ENCODE data around the gene SAMD5.
A peak's percentile ranks its signal among the peaks of the same experiment; 100 is the strongest.

SAMD5 gene

GRCh38 chr6:147508042-147508865 is at the start of gene SAMD5:
Gene SAMD5, plus strand, starts transcription at chr6:147508690. Its CDS starts 239 bp downstream, at chr6:147508929.
- Mint-ChIP-seq H3K4me1 (ENCODE audit: low read depth) (peaks cover 8% of the 10 kb centered on the region), H3K27ac (no peak within 1 kb of the TSS), H3K36me3 (ENCODE audit: low read depth) (no peaks in the 10 kb centered on the region), H3K4me3 (peak within 1 kb of the TSS; percentile 71), H3K27me3 (ENCODE audit: low read depth) (peaks cover 38% of the 10 kb centered on the region), H3K9me3 (no peaks in the 10 kb centered on the region)

GRCh38 chr6:147459780-147460179 is 48.7 kb upstream of the SAMD5 start:
- H3K27ac Mint-ChIP-seq: no peak overlapping the region
- peaks cover 3% of the 10 kb centered on the region for H3K27me3 Mint-ChIP-seq (ENCODE audit: low read depth)
- H3K4me1 Mint-ChIP-seq (ENCODE audit: low read depth): no peaks in the 10 kb centered on the region
- no peaks in the 10 kb centered on the region for H3K36me3 Mint-ChIP-seq (ENCODE audit: low read depth)
- H3K4me3 Mint-ChIP-seq: no peak overlapping the region
- H3K9me3 Mint-ChIP-seq: no peaks in the 10 kb centered on the region

GRCh38 chr6:147463651-147464050 is 44.8 kb upstream of the SAMD5 start:
- H3K4me1 Mint-ChIP-seq (ENCODE audit: low read depth): no peaks in the 10 kb centered on the region
- H3K9me3 Mint-ChIP-seq: no peaks in the 10 kb centered on the region
- H3K27me3 Mint-ChIP-seq (ENCODE audit: low read depth): peaks cover 7% of the 10 kb centered on the region
- H3K27ac Mint-ChIP-seq: no peak overlapping the region
- H3K36me3 Mint-ChIP-seq (ENCODE audit: low read depth): no peaks in the 10 kb centered on the region
- no peak overlapping the region for H3K4me3 Mint-ChIP-seq

- peaks cover 7% of the 10 kb centered on the region for H3K27me3 Mint-ChIP-seq (ENCODE audit: low read depth)
- no peak overlapping the region for H3K4me3 Mint-ChIP-seq
- no peak overlapping the region for H3K27ac Mint-ChIP-seq
- H3K9me3 Mint-ChIP-seq: no peaks in the 10 kb centered on the region
- H3K36me3 Mint-ChIP-seq (ENCODE audit: low read depth): no peaks in the 10 kb centered on the region
- no peaks in the 10 kb centered on the region for H3K4me1 Mint-ChIP-seq (ENCODE audit: low read depth)
These were observed 41.1 kb upstream of the SAMD5 start for GRCh38 chr6:147467428-147467827.

GRCh38 chr6:147467886-147468285 is 40.6 kb upstream of the SAMD5 start:
- Mint-ChIP-seq H3K4me1 (ENCODE audit: low read depth) (no peaks in the 10 kb centered on the region), H3K27me3 (ENCODE audit: low read depth) (peaks cover 7% of the 10 kb centered on the region), H3K36me3 (ENCODE audit: low read depth) (no peaks in the 10 kb centered on the region), H3K27ac (no peak overlapping the region), H3K4me3 (no peak overlapping the region), H3K9me3 (no peaks in the 10 kb centered on the region)

- H3K4me3 Mint-ChIP-seq: no peak overlapping the region
- peaks cover 7% of the 10 kb centered on the region for H3K27me3 Mint-ChIP-seq (ENCODE audit: low read depth)
- H3K4me1 Mint-ChIP-seq (ENCODE audit: low read depth): no peaks in the 10 kb centered on the region
- H3K27ac Mint-ChIP-seq: no peak overlapping the region
- no peaks in the 10 kb centered on the region for H3K36me3 Mint-ChIP-seq (ENCODE audit: low read depth)
- H3K9me3 Mint-ChIP-seq: no peaks in the 10 kb centered on the region
These were observed 39.9 kb upstream of the SAMD5 start for GRCh38 chr6:147468634-147469033.

- Mint-ChIP-seq H3K27ac (no peak overlapping the region), H3K4me1 (ENCODE audit: low read depth) (no peaks in the 10 kb centered on the region), H3K27me3 (ENCODE audit: low read depth) (no peaks in the 10 kb centered on the region), H3K4me3 (no peak overlapping the region), H3K9me3 (no peaks in the 10 kb centered on the region), H3K36me3 (ENCODE audit: low read depth) (no peaks in the 10 kb centered on the region)
These were observed 28.6 kb upstream of the SAMD5 start for GRCh38 chr6:147479857-147480256.

GRCh38 chr6:147486683-147487082 is 21.8 kb upstream of the SAMD5 start:
- H3K36me3 Mint-ChIP-seq (ENCODE audit: low read depth): no peaks in the 10 kb centered on the region
- H3K9me3 Mint-ChIP-seq: no peaks in the 10 kb centered on the region
- H3K27ac Mint-ChIP-seq: no peak overlapping the region
- no peaks in the 10 kb centered on the region for H3K4me1 Mint-ChIP-seq (ENCODE audit: low read depth)
- H3K4me3 Mint-ChIP-seq: no peak overlapping the region
- no peaks in the 10 kb centered on the region for H3K27me3 Mint-ChIP-seq (ENCODE audit: low read depth)

- Mint-ChIP-seq H3K27me3 (ENCODE audit: low read depth) (peaks cover 7% of the 10 kb centered on the region), H3K4me3 (no peak overlapping the region), H3K4me1 (ENCODE audit: low read depth) (no peaks in the 10 kb centered on the region), H3K9me3 (no peaks in the 10 kb centered on the region), H3K27ac (no peak overlapping the region), H3K36me3 (ENCODE audit: low read depth) (no peaks in the 10 kb centered on the region)
These were observed 11.0 kb upstream of the SAMD5 start for GRCh38 chr6:147497472-147497871.

- Mint-ChIP-seq H3K27me3 (ENCODE audit: low read depth) (peaks cover 43% of the 10 kb centered on the region), H3K4me1 (ENCODE audit: low read depth) (peaks cover 3% of the 10 kb centered on the region), H3K9me3 (no peaks in the 10 kb centered on the region), H3K36me3 (ENCODE audit: low read depth) (no peaks in the 10 kb centered on the region), H3K27ac (no peak overlapping the region), H3K4me3 (no peak overlapping the region)
These were observed 4.9 kb upstream of the SAMD5 start for GRCh38 chr6:147503587-147503986.

- Mint-ChIP-seq H3K4me1 (ENCODE audit: low read depth) (peaks cover 8% of the 10 kb centered on the region), H3K27me3 (ENCODE audit: low read depth) (peaks cover 45% of the 10 kb centered on the region), H3K9me3 (no peaks in the 10 kb centered on the region), H3K36me3 (ENCODE audit: low read depth) (no peaks in the 10 kb centered on the region), H3K4me3 (no peak overlapping the region), H3K27ac (no peak overlapping the region)
These were observed 3.6 kb upstream of the SAMD5 start for GRCh38 chr6:147504848-147505247.

GRCh38 chr6:147506704-147507114 is 1.8 kb upstream of the SAMD5 start:
- no peaks in the 10 kb centered on the region for H3K36me3 Mint-ChIP-seq (ENCODE audit: low read depth)
- no peaks in the 10 kb centered on the region for H3K9me3 Mint-ChIP-seq
- peaks cover 41% of the 10 kb centered on the region for H3K27me3 Mint-ChIP-seq (ENCODE audit: low read depth)
- peak overlapping the region; percentile 7 for H3K4me3 Mint-ChIP-seq
- H3K27ac Mint-ChIP-seq: no peak overlapping the region
- H3K4me1 Mint-ChIP-seq (ENCODE audit: low read depth): peaks cover 8% of the 10 kb centered on the region

- H3K4me1 Mint-ChIP-seq (ENCODE audit: low read depth): peaks cover 8% of the 10 kb centered on the region
- no peaks in the 10 kb centered on the region for H3K36me3 Mint-ChIP-seq (ENCODE audit: low read depth)
- no peaks in the 10 kb centered on the region for H3K9me3 Mint-ChIP-seq
- H3K27me3 Mint-ChIP-seq (ENCODE audit: low read depth): peaks cover 38% of the 10 kb centered on the region
- peak overlapping the region; percentile 31 for H3K4me3 Mint-ChIP-seq
- H3K27ac Mint-ChIP-seq: no peak overlapping the region
These were observed 1.1 kb upstream of the SAMD5 start for GRCh38 chr6:147507162-147508041.

GRCh38 chr6:147508866-147509608 is 547 bp downstream of the SAMD5 start:
- Mint-ChIP-seq H3K27ac (no peak overlapping the region), H3K36me3 (ENCODE audit: low read depth) (no peaks in the 10 kb centered on the region), H3K9me3 (no peaks in the 10 kb centered on the region), H3K27me3 (ENCODE audit: low read depth) (peaks cover 35% of the 10 kb centered on the region), H3K4me3 (peak overlapping the region; percentile 71), H3K4me1 (ENCODE audit: low read depth) (peaks cover 8% of the 10 kb centered on the region)
